GM18873 (cell line): ENCODE measurements around the gene IHH.

Experiments used
- ATAC-seq: cut with Tn5 transposase; IDR thresholded peaks from one replicate; pipeline ENCODE4 v1.9.1; 2021; ENCODE audit warnings: mild to moderate bottlenecking, moderate library complexity, moderate number of reproducible peaks; ENCODE audit not compliant: unreplicated experiment, low FRiP score

The IHH gene

GRCh38 chr2:219060821-219061791, at the start of gene IHH:
Gene IHH (minus strand): TSS chr2:219060921. CDS start chr2:219060467, 454 bp downstream.
- ATAC-seq, result no peak

GRCh38 chr2:219109471-219109870, 48.8 kb upstream of the IHH start:
- ATAC-seq, result no peak

DNA sequence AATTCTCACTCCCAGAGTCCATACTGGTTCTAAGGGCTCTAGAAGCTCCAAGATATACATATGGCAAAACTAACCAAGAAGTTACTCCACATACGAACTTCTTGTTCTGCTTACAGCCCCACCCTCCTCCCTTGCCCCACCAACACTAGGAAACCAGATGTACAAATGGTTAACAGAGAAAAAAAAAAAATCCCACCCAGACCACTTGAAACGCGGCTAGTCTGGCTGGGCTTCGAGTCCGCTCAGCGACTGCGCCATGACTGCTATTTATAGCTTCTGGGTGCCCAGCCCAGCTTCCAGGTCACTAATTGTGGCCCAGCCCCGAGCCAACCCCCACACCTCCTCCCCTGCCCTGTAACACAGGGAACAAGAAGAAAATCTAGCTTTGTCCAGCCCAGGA, 47.0 kb upstream of the IHH start:
- no peak for ATAC-seq

DNA sequence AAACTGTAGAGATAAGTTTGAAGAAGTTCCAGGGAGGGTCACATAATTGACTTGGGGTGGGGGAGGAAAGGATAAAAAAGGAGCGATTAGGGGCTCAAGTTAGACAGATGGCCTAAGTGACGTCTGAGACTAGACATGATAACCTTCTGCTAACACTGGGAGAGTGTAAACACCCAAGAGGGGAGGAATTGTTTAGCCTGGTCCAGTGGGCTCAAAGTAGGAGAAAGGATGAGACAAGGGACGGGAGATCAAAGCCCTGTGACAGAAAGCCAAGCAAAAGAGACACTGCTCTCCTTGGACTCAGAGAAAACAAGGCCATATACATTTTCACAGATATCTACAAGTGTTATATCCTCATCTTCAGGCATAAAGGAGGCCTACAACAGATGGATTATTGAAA, 45.5 kb upstream of the IHH start:
- ATAC-seq, result no peak

GRCh38 chr2:219104107-219105035, 43.6 kb upstream of the IHH start:
- ATAC-seq, result peak; percentile 49

DNA sequence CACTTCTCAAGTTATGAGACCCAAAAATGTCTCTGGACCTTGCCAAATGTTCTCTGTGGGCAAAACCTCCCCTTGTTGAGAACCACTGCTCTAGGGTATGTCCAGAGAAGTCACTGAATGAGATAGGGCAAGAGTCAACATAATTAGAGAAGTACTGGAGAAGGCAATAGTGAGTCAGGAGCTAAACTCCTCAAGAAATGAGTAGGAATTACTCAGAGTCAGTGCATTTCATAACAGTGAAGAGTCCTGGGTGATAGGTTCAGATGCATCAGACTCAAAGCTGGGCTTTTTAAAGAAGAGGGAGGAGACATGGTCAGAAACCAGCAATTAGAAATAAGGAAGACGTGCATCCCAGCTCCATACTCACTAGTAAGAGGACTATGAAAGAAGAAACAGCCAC, 38.6 kb upstream of the IHH start:
- no peak for ATAC-seq

DNA sequence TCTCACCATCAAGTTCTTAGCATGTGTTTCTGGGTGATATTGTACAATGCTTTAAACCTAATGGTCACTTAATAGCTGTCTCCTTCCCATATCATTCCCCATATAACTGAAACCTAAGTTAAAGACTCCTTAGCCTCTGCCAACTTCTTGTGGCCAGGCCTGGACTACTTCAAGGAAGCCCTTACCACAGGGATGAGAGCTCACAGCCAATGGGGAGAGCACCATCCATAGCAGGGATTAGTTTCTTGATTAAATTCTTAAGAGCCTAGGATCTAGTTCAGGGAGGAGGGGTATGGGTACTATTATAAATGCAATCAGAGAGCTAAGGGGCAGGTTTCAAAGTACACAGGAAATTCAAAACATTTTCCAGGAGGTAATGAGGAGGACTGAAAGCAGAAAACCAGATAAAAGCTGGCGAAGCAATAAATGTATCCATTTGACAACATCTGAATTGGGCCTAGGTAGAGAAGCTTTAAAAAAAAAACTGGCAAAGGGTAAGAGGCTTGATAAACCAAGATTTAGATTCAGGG, 34.8 kb upstream of the IHH start:
- ATAC-seq, result no peak

DNA sequence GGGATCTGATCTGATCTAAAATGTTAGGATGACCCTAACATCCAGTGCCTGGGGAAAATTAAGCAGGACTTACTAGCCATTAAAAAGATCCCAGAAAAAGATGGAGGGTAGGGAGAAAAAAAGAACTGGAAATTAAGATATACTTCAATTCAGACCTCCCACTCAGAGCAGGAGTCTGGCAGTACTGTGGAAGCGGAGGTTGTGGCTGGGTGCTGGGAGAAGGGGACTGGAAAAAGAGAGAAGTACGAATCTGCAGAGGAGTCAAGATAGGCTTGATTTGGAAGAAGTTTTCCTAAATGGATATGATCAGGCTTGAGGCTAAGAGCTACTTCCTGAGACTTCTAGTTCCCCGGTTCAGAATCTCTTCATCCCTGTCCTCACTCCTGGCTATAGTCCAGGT, 33.5 kb upstream of the IHH start:
- no peak for ATAC-seq

DNA sequence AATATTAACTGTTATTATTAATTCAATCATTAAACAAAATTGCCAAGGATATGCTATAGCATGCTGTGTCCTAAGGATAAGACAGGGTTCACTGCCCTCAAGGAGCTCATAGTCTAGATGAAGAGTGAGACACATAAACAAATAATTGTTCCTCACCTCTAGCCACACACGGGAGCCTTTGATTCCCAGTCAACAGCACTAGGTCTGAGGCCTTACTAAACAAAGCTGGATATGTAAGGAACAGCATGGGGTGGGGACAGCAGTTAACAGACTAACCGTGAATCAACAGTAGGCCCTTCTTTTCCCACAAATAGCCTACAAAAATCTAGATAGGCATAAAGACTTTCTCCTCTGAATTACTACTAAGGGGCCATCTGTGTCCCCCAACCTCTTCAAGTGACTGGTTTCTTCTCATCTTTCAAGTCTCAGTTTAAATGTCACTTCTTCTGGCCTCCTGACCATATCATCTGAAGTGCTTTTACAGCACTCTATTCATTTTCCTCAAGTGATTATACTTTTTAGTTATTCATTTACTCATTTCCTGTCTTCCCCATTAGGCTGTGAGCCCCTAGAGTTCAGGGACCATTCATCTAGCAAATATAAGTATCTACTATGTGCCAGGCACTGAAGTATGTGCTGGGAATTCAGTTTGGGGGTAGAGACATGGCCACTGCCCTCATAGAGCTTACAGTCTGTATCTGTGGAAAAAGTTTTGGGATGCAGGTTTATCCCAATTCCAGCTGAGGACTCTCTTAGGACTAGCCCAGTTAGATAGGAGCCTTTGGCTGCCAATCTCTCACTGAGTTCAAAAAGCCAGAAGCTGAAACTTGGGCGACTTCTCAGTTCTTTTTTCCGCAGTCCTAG, 29.9 kb upstream of the IHH start:
- no peak for ATAC-seq

GRCh38 chr2:219089330-219089729, 28.6 kb upstream of the IHH start:
- no peak for ATAC-seq

DNA sequence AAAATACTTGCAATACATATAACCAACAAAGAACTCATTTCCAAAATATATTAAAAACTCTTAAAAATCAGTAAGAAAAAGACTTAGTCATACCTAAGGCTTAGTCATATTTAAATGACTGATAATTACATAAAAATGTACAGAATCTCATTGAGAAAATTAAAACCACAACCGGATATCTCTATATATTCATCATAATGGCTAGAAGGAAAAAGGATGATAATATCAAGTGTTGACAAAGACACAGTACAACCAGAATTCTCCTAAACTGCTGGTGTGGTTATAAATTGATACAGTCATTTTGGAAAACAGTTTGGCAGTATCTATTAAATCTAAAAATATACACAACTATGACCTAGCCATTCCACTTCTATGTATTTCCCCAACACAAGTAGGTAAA, 27.1 kb upstream of the IHH start:
- no peak for ATAC-seq

- ATAC-seq, result no peak
Observed at GRCh38 chr2:219087361-219087760, 26.6 kb upstream of the IHH start.

DNA sequence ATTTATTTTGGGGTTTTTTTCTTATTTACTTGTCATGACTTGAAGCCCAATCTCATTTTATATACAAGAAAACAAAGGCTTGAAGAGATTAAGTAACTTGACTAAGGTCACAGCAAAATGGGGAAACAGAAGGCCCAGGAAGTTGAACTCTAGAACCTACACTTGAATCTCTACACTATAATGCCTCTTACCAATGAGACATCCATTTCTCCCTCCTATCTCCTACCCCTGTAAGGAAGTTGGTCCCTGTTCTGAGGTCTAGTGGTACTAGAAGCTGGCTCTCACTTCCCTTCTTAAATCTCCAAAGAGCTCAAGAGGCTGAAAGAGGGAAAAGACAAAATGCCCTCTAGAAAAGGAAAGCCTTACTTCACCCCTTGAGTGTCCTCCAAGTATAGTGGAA, 25.5 kb upstream of the IHH start:
- ATAC-seq, result no peak

DNA sequence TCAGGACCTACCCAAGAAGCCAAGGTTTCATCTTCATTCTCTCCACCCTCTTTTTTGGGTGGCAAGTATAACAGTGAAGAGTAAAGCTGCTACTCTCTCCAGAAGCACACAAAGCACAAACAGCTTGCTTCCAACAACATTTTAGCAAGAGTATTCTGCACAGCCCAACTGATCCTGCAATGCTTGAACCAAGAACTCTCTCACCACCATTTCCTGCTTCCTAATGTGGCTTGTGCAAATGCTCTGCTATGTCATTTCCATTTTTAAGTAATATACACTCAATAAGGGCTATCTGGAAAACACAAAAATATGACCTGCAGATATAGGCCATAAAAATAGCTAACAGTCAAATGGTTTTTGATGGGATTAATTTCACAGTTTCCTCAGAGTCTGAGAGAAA, 24.1 kb upstream of the IHH start:
- no peak for ATAC-seq

DNA sequence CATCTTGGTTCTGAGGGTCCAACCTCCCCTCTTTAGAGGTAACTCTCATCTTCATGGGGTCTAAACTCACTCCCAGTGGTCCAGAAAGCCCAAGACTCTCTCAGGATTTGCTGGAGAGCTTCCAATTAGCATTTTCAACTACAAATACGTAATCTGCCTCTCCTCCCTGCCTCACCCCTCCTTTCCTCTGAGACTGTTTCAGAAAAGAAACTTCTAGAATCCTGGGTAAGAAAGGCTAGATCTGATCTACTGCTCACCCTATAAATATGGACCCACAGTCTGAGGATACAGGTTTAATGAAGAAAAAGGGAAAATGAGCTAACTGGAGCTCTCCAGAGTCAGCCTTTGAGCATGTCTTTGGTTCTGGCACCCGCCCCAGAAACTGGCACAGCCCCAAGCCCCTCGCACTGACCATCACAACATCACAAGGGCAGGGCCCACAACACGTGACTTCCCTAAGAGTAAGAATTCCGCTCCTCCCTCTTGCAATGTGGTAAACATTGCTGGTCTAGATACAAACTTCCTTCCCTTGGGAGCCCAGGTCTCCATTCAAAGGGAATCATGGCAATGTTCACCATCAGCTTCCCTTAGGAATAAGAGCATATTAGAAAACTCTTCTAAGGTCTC, 21.7 kb upstream of the IHH start:
- no peak for ATAC-seq

GRCh38 chr2:219081701-219082331, 21.1 kb upstream of the IHH start:
- ATAC-seq, result no peak

DNA sequence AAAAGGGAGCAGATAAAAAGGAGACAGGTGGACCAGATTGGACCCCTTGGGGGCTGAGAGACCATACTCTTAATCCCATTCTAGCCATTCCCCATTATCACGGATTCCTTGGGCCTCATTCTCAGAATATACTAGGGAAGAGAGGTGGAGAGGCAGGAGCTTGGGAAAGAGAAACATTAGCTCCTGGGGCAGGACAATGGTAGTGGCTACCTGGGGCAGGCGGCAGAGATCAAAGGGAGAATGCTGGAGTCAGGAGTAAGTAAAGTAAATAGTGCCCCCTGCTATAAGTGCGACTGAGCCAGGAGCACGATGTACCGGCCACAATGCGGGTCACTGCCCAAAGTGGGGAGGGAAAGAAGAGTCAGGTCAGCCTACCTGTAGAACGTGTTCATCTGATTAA, 20.4 kb upstream of the IHH start:
- no peak for ATAC-seq

- no peak for ATAC-seq
Observed at GRCh38 chr2:219079417-219079816, 18.7 kb upstream of the IHH start.

GRCh38 chr2:219078951-219079350, 18.2 kb upstream of the IHH start:
- no peak for ATAC-seq
